Panc1 (cell line): ENCODE measurements around the gene CLRN1. TPM values are rescaled to one million over a fixed set of nuclear protein-coding genes. Genes with fewer than 3 reads are reported as not detected.

Experiments
- ATAC-seq: fragments of 200-7000 bp; cut with Tn5 transposase; 2 replicates; pipeline ENCODE4 v1.9.1; 2020; ENCODE audit warnings: mild to moderate bottlenecking, moderate library complexity
- BruUV-seq: library from RNA; stranded (reverse); fragments of 400-500 nt; replicated peaks from 2 replicates; lab custom pipeline; 2021; lab: Mats Ljungman, UMichigan
- CTCF ChIA-PET: fragments of 300-600 bp; sonication (Branson Sonifier 250); formaldehyde crosslinking; loops from one replicate; lab custom pipeline; 2022; ENCODE audit warnings: antibody characterized with exemption; lab: Charles Lee
- POLR2A ChIA-PET: fragments of 300-600 bp; sonication (Branson Sonifier 250); formaldehyde crosslinking; loops from one replicate; lab custom pipeline; 2022; ENCODE audit warnings: antibody characterized with exemption; lab: Charles Lee
- DNase-seq: peaks from one replicate; pipeline ENCODE4 v3.0.0-alpha.2; 2010; ENCODE audit warnings: low read depth, low spot score
- H3K27ac ChIP-seq: 2 replicates; pipeline ENCODE4 v1.5.1; 2011; ENCODE audit warnings: mild to moderate bottlenecking, low read length, inconsistent platforms
- H3K27me3 ChIP-seq: fragments of 200-500 bp; sonication (Bioruptor generic); 2 replicates; pipeline ENCODE4 v1.6.0; 2014; ENCODE audit warnings: low read length, inconsistent platforms; ENCODE audit not compliant: control insufficient read depth, insufficient read depth
- H3K36me3 ChIP-seq: fragments of 200-500 bp; sonication (Bioruptor generic); 2 replicates; pipeline ENCODE4 v1.5.1; 2014; ENCODE audit warnings: inconsistent platforms, mild to moderate bottlenecking, low read length, moderate library complexity; ENCODE audit not compliant: control insufficient read depth, insufficient read depth
- H3K4me1 ChIP-seq: 2 replicates; pipeline ENCODE4 v1.5.1; 2011; ENCODE audit warnings: inconsistent platforms, mild to moderate bottlenecking, low read length, moderate library complexity; ENCODE audit not compliant: control insufficient read depth, insufficient read depth
- H3K4me3 ChIP-seq, 2 experiments: 2 replicates each; pipeline ENCODE4 v1.5.1; 2011 to 2012; ENCODE audit warnings: low read depth in 2 of 2, low read length in 2 of 2, mild to moderate bottlenecking in 2 of 2, inconsistent platforms in 1 of 2, moderate library complexity in 1 of 2
- H3K9me3 ChIP-seq: fragments of 200-500 bp; sonication (Bioruptor generic); 2 replicates; pipeline ENCODE4 v1.5.1; 2014; ENCODE audit warnings: low read depth, mild to moderate bottlenecking, inconsistent platforms, low read length, moderate library complexity; ENCODE audit not compliant: control insufficient read depth, insufficient read depth
- CTCF ChIP-seq: fragments of 450-650 bp; IDR thresholded peaks from 2 replicates; pipeline ENCODE4 v1.5.1; 2017; ENCODE audit warnings: mild to moderate bottlenecking
- POLR2AphosphoS5 ChIP-seq: IDR thresholded peaks from 2 replicates; pipeline ENCODE4 v1.6.1; 2012; ENCODE audit warnings: mild to moderate bottlenecking, low read depth, low read length, moderate library complexity
- REST ChIP-seq, 2 experiments: IDR thresholded peaks; 2 replicates each; pipeline ENCODE4 v1.6.1; 2011 to 2012; ENCODE audit warnings: low read depth in 2 of 2, control low read depth in 1 of 2, low read length in 1 of 2, mild to moderate bottlenecking in 1 of 2, moderate library complexity in 1 of 2; ENCODE audit not compliant: insufficient read depth in 1 of 2
- SIN3A ChIP-seq: IDR thresholded peaks from 2 replicates; pipeline ENCODE4 v1.6.1; 2012; ENCODE audit warnings: low read depth, mild to moderate bottlenecking, low read length, moderate library complexity, borderline replicate concordance; ENCODE audit not compliant: insufficient read depth
- TCF7L2 ChIP-seq: IDR thresholded peaks from 2 replicates; pipeline ENCODE4 v1.6.1; 2011; ENCODE audit warnings: mild to moderate bottlenecking, low read depth, low read length, inconsistent platforms
- in situ Hi-C: cut with HindIII; loops from 2 replicates; pipeline ENCODE4 v1.10.0; 2016; ENCODE audit warnings: low sequenced_read_pairs, low pct_unique_long_range_greater_than_20kb
- intact Hi-C: fragments of 100-400 bp; cut with micrococcal nuclease; formaldehyde crosslinking; loops from one replicate; pipeline ENCODE4 v1.10.0; 2022; ENCODE audit not compliant: unreplicated experiment
- total RNA-seq: library from RNA; stranded (reverse); gene quantifications from one replicate; pipeline ENCODE4 v1.2.1, GENCODE V29; 2021; ENCODE audit not compliant: unreplicated experiment

CLRN1 gene
- total RNA-seq, 1 experiment from 2014 or later = not detected

- in situ Hi-C loops (no loop called here), intact Hi-C loops (no loop called here)
- Histone ChIP-seq H3K27ac (no peak overlapping the region), H3K27me3 (no peaks in the 10 kb centered on the region; the same call in 1 of the 2 replicates), H3K4me1 (no peaks in the 10 kb centered on the region), H3K9me3 (no peaks in the 10 kb centered on the region), H3K36me3 (no peaks in the 10 kb centered on the region), H3K4me3 (no peak overlapping the region)
- ATAC-seq (no peak), DNase-seq (no peak)
- ChIA-PET POLR2A (no interaction called here), CTCF (interaction anchor here (0.5 kb wide), 1 partner anchor 9 kb away, joined by 4 read pairs; no protein-coding TSS in a partner anchor)
- TF ChIP-seq TCF7L2 (no peak), CTCF (no peak), REST (IDR thresholded peaks at IDR 0.05; ENCODE audit: insufficient read depth in 1 of 2, low read depth in 2 of 2, low read length in 1 of 2) (no peak), POLR2AphosphoS5 (no peak), SIN3A (no peak)
- no TSS peak for BruUV-seq
Observed at GRCh38 chr3:151003768-151004134, 31.2 kb upstream of the CLRN1 start.

GRCh38 chr3:151003029-151003767 is 30.7 kb upstream of the CLRN1 start:
- Histone ChIP-seq H3K4me1 (no peaks in the 10 kb centered on the region), H3K9me3 (no peaks in the 10 kb centered on the region), H3K36me3 (no peaks in the 10 kb centered on the region), H3K4me3 (no peak overlapping the region), H3K27me3 (no peaks in the 10 kb centered on the region; the same call in 1 of the 2 replicates), H3K27ac (no peak overlapping the region)
- BruUV-seq = no TSS peak
- CTCF ChIA-PET = interaction anchor here (0.5 kb wide), 1 partner anchor 9 kb away, joined by 4 read pairs; no protein-coding TSS in a partner anchor
- DNase-seq = peak; percentile 12
- POLR2A ChIA-PET = no interaction called here
- in situ Hi-C loops (no loop called here), intact Hi-C loops (no loop called here)
- TF ChIP-seq CTCF = no peak
- no peak for TF ChIP-seq POLR2AphosphoS5
- TF ChIP-seq REST (IDR thresholded peaks at IDR 0.05; ENCODE audit: insufficient read depth in 1 of 2, low read depth in 2 of 2, low read length in 1 of 2) = no peak
- TF ChIP-seq TCF7L2 = no peak
- TF ChIP-seq SIN3A = no peak
- ATAC-seq = no peak
